GM12878 (cell line): Measurements from ENCODE around the gene RAD51B. TPM values are rescaled to one million over a fixed set of nuclear protein-coding genes. Genes with fewer than 3 reads are reported as not detected.

Source experiments
- ATAC-seq: fragments of 200-7000 bp; cut with Tn5 transposase; 3 replicates; pipeline ENCODE4 v1.9.1; 2020; ENCODE audit warnings: mild to moderate bottlenecking, moderate library complexity
- BruUV-seq: library from RNA; stranded (reverse); fragments of 400-500 nt; replicated peaks from 2 replicates; lab custom pipeline; 2021; lab: Mats Ljungman, UMichigan
- CTCF ChIA-PET: fragments of 300-600 bp; sonication (Branson Sonifier 250); formaldehyde crosslinking; extraction: SDS; loops from one replicate; lab custom pipeline; 2021; ENCODE audit warnings: inconsistent platforms; lab: Yijun Ruan, JAX
- POLR2A ChIA-PET: fragments of 350-600 bp; formaldehyde crosslinking; extraction: SDS; loops from one replicate; lab custom pipeline; 2021; ENCODE audit warnings: inconsistent platforms; lab: Charles Lee
- RAD21 ChIA-PET: fragments of 300-600 bp; sonication (Branson Sonifier 250); formaldehyde crosslinking; loops from one replicate; lab custom pipeline; 2023; ENCODE audit warnings: antibody characterized with exemption; ENCODE audit not compliant: unreplicated experiment; lab: Charles Lee
- SMC1A ChIA-PET: fragments of 300-600 bp; sonication (Branson Sonifier 250); formaldehyde crosslinking; loops from one replicate; lab custom pipeline; 2023; ENCODE audit not compliant: unreplicated experiment, uncharacterized antibody; lab: Charles Lee
- DNase-seq: peaks from one replicate; pipeline ENCODE4 v3.0.0-alpha.2; 2011; ENCODE audit warnings: low read depth, low spot score
- FAIRE-seq: peaks from 3 replicates; lab custom pipeline; 2011; peaks lifted over from hg19 to GRCh38; lab: Jason Lieb, UNC
- H2AFZ ChIP-seq: 2 replicates; pipeline ENCODE4 v1.6.0; 2011; ENCODE audit warnings: low read depth, low read length, control low read depth; ENCODE audit not compliant: control insufficient read depth
- H3K27ac ChIP-seq: 2 replicates; pipeline ENCODE4 v1.5.1; 2011; ENCODE audit warnings: control low read depth; ENCODE audit not compliant: control insufficient read depth, insufficient read depth
- H3K27me3 ChIP-seq, 2 experiments: replicated peaks in 1 of 2; 2 replicates each; pipeline versions ENCODE4 v1.6.0 to v1.6.1; 2011; ENCODE audit warnings: low read length in 1 of 2; ENCODE audit not compliant: control insufficient read depth in 2 of 2, insufficient read depth in 2 of 2
- H3K36me3 ChIP-seq, 2 experiments: 2 replicates each; pipeline ENCODE4 v1.5.1; 2011; ENCODE audit warnings: low read length in 1 of 2; ENCODE audit not compliant: control insufficient read depth in 2 of 2, insufficient read depth in 2 of 2
- H3K4me1 ChIP-seq: 2 replicates; pipeline ENCODE4 v1.6.1; 2011; ENCODE audit warnings: mild to moderate bottlenecking, low read length, moderate library complexity, mixed read lengths; ENCODE audit not compliant: control insufficient read depth, insufficient read depth
- H3K4me2 ChIP-seq: 2 replicates; pipeline ENCODE4 v1.6.0; 2011; ENCODE audit warnings: control low read depth; ENCODE audit not compliant: control insufficient read depth, insufficient read depth
- H3K4me3 ChIP-seq: fragments of 200-600 bp; sonication (generic); 2 replicates; pipeline ENCODE4 v1.5.1; 2016
- H3K79me2 ChIP-seq: 2 replicates; pipeline ENCODE4 v1.6.0; 2011; ENCODE audit warnings: low read length; ENCODE audit not compliant: control insufficient read depth, insufficient read depth
- H3K9ac ChIP-seq: 2 replicates; pipeline ENCODE4 v1.8.0; 2011; ENCODE audit warnings: low read length, control low read depth, mixed read lengths; ENCODE audit not compliant: control insufficient read depth, insufficient read depth
- H3K9me3 ChIP-seq: replicated peaks from 3 replicates; pipeline ENCODE4 v1.5.1; 2011; ENCODE audit warnings: mild to moderate bottlenecking, low read length; ENCODE audit not compliant: control insufficient read depth, insufficient read depth
- H4K20me1 ChIP-seq: 2 replicates; pipeline ENCODE4 v1.6.0; 2011; ENCODE audit not compliant: control insufficient read depth, insufficient read depth
- ATF7 ChIP-seq: fragments of 450-650 bp; IDR thresholded peaks from 2 replicates; pipeline ENCODE4 v1.6.1; 2016; ENCODE audit warnings: low read depth, mild to moderate bottlenecking
- CREM ChIP-seq: IDR thresholded peaks from 2 replicates; pipeline ENCODE4 v1.6.1; 2014; ENCODE audit warnings: antibody characterized with exemption, low read depth
- EED ChIP-seq: sonication (generic); IDR thresholded peaks from 2 replicates; pipeline ENCODE4 v1.6.1; 2016; ENCODE audit warnings: antibody characterized with exemption, low read depth
- IKZF2 ChIP-seq, 2 experiments: fragments of 450-650 bp; IDR thresholded peaks; 2 replicates each; pipeline ENCODE4 v1.6.1; 2017; ENCODE audit warnings: mild to moderate bottlenecking in 2 of 2, moderate library complexity in 2 of 2
- MEF2A ChIP-seq: IDR thresholded peaks from 2 replicates; pipeline ENCODE4 v1.6.1; 2011; ENCODE audit warnings: low read depth, mild to moderate bottlenecking, low read length, moderate library complexity; ENCODE audit not compliant: insufficient read depth
- NBN ChIP-seq: fragments of 450-650 bp; IDR thresholded peaks from 2 replicates; pipeline ENCODE4 v1.6.1; 2016
- STAT1 ChIP-seq: fragments of 450-650 bp; conservative IDR thresholded peaks from 2 replicates; pipeline ENCODE4 v1.6.1; 2014; ENCODE audit warnings: antibody characterized with exemption, mild to moderate bottlenecking
- ZNF207 ChIP-seq: fragments of 450-650 bp; IDR thresholded peaks from 2 replicates; pipeline ENCODE4 v1.6.1; 2014; ENCODE audit warnings: antibody characterized with exemption, mild to moderate bottlenecking, borderline replicate concordance
- ZZZ3 ChIP-seq: IDR thresholded peaks from 2 replicates; pipeline ENCODE4 v1.6.1; 2011; ENCODE audit warnings: low read depth; ENCODE audit not compliant: control insufficient read depth, insufficient read length
- WGBS: methylation state at CpG from one replicate; pipeline ENCODE4 v1.1.6; 2016; ENCODE audit warnings: low lambda C conversion rate; ENCODE audit not compliant: insufficient replicate concordance, insufficient coverage; ENCODE audit errors: missing lambda C conversion rate; 5-methylcytosine and 5-hydroxymethylcytosine counted together
- in situ Hi-C: fragments of 300-500 bp; cut with MboI; formaldehyde crosslinking; loops from 9 replicates; pipeline ENCODE4 v1.14.3; 2018; ENCODE audit warnings: mixed read lengths
- intact Hi-C: fragments of 100-400 bp; cut with micrococcal nuclease; formaldehyde crosslinking; loops from one replicate; pipeline ENCODE4 v1.14.2; 2022; ENCODE audit not compliant: unreplicated experiment
- polyA plus RNA-seq, 11 experiments: library from polyadenylated mRNA; depleted of rRNA in 4 of 11; unstranded in 6 of 11; stranded (reverse) in 5 of 11; fragments of >200 nt; fragmentation: Nextera tagmentation in 4 of 11; fragmentation: Illumina TruSeq in 1 of 11; extraction: Ambion mirVana in 4 of 11; extraction: Trizol in 1 of 11; gene quantifications; 1 replicate in 1 of 11; 2 replicates in 10 of 11; pipeline versions ENCODE4 v1.2.1 to v1.2.3, GENCODE V29; 2011 to 2016; ENCODE audit warnings: inconsistent platforms in 2 of 11, missing spikeins in 2 of 11, low read depth in 1 of 11
- total RNA-seq, 4 experiments: library from RNA; depleted of rRNA in 3 of 4; stranded (reverse); fragments of >200 nt in 3 of 4; fragmentation: Illumina TruSeq in 1 of 4; extraction: Trizol in 1 of 4; gene quantifications; 2 replicates each; pipeline versions ENCODE4 v1.2.1 to v1.2.3, GENCODE V29; 2013 to 2021
- TF ChIP-seq, protein P1 (sequence below): IDR thresholded peaks from 2 replicates; pipeline ENCODE4 v1.6.1; 2011; ENCODE audit warnings: low read depth, mild to moderate bottlenecking, low read length, moderate library complexity, borderline replicate concordance; ENCODE audit errors: extremely low read depth
- TF ChIP-seq, protein P2 (sequence below): fragments of 450-650 bp; IDR thresholded peaks from 2 replicates; pipeline ENCODE4 v1.6.1; 2017; ENCODE audit warnings: mild to moderate bottlenecking, moderate library complexity
- TF ChIP-seq, protein P3 (sequence below): fragments of 450-650 bp; IDR thresholded peaks from 2 replicates; pipeline ENCODE4 v1.6.1; 2018; ENCODE audit warnings: mild to moderate bottlenecking, low read depth, moderate library complexity; ENCODE audit not compliant: partially characterized antibody

The RAD51B gene
- total and polyA plus RNA-seq, 10 of the 15 experiments (the other 5 are each of a cell fraction or from before 2014, with no cell fraction given): 9.8 to 26.8 (median 21.3) TPM

DNA sequence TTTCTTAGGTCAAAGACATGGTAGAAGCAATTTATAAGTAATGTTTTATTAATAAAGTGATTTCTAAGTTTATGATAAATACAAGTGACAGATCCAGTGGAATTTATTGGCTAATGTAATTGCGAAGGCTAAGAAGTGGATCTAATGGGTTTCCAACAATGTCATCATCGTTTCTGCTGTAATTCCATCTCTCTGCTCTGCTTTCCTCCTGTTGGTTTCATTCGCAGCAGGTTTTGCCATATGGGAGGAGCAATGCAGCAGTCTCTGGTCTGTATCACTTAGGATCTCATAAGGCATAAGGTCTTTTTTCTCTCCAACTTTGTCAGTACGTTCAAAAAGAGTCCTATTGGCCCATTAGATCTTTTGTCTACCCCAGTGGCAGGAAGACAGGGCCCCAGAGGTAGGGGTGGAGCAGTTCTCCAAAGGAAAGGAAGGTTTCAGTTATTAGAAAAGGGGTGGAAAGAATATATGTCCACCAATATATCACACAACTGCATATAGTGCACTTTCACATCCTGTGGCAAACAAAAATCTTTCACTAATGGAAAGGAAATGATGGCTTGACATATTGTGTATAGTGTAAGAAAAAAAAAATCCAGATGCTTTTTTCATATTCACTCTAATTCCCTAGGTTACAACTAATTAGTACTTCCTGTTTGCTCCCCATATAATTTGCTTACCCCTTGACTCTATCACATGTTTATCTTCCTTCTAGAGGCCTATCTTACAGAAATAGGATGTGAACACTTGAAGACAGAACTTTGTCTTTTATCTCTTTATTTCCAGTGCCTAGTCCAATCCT, 522.0 kb downstream of the RAD51B start:
- ChIA-PET POLR2A (interaction anchor here (0.6 kb wide), 1 partner anchor 35 kb away, joined by 3 read pairs; no protein-coding TSS in a partner anchor), CTCF (interaction anchor here (0.8 to 1.0 kb wide), 2 partner anchors 13 to 22 kb away, joined by 3 read pairs; no protein-coding TSS in a partner anchor), SMC1A (interaction anchor here (0.6 to 1.3 kb wide), 8 partner anchors 13 to 72 kb away, joined by 3 to 6 read pairs (median 3); no protein-coding TSS in a partner anchor), RAD21 (no interaction called here)
- ATAC-seq: peak; percentile 87
- Histone ChIP-seq H3K4me1 (peaks cover 44% of the 10 kb centered on the region), H3K79me2 (no peaks in the 10 kb centered on the region), H3K4me3 (no peak overlapping the region), H2AFZ (no peak overlapping the region; the same call in 1 of the 2 replicates), H3K9me3 (peaks cover 4% of the 10 kb centered on the region; the same call in 1 of the 3 replicates), H3K4me2 (peak overlapping the region; percentile 67), H3K9ac (no peak overlapping the region), H3K27ac (peak overlapping the region; percentile 75), H4K20me1 (no peaks in the 10 kb centered on the region), H3K27me3 (no peaks in the 10 kb centered on the region), H3K36me3 (no peaks in the 10 kb centered on the region)
- in situ Hi-C loops (no loop called here), intact Hi-C loops (loop anchor here (1.0 to 2.0 kb wide), 2 partner anchors 13 to 59 kb away; no protein-coding TSS in a partner anchor)
- DNase-seq: peak; percentile 71
- WGBS: 74% methylated on average over 4 of the region's 4 CpGs
- peak; percentile 13 for FAIRE-seq
- TSS peak; percentile 60 for BruUV-seq
- TF ChIP-seq, protein P1, sequence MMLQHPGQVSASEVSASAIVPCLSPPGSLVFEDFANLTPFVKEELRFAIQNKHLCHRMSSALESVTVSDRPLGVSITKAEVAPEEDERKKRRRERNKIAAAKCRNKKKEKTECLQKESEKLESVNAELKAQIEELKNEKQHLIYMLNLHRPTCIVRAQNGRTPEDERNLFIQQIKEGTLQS: no peak
- TF ChIP-seq IKZF2 (IDR thresholded peaks at IDR 0.05) (peak; percentile 82 to 85), ATF7 (peak; percentile 47), NBN (no peak), STAT1 (no peak), MEF2A (0 out of 2 replicates have a peak, but pooled peaks have one; percentile 6), CREM (no peak), ZNF207 (no peak), ZZZ3 (no peak), EED (peak; percentile 81)
- TF ChIP-seq, protein P2, sequence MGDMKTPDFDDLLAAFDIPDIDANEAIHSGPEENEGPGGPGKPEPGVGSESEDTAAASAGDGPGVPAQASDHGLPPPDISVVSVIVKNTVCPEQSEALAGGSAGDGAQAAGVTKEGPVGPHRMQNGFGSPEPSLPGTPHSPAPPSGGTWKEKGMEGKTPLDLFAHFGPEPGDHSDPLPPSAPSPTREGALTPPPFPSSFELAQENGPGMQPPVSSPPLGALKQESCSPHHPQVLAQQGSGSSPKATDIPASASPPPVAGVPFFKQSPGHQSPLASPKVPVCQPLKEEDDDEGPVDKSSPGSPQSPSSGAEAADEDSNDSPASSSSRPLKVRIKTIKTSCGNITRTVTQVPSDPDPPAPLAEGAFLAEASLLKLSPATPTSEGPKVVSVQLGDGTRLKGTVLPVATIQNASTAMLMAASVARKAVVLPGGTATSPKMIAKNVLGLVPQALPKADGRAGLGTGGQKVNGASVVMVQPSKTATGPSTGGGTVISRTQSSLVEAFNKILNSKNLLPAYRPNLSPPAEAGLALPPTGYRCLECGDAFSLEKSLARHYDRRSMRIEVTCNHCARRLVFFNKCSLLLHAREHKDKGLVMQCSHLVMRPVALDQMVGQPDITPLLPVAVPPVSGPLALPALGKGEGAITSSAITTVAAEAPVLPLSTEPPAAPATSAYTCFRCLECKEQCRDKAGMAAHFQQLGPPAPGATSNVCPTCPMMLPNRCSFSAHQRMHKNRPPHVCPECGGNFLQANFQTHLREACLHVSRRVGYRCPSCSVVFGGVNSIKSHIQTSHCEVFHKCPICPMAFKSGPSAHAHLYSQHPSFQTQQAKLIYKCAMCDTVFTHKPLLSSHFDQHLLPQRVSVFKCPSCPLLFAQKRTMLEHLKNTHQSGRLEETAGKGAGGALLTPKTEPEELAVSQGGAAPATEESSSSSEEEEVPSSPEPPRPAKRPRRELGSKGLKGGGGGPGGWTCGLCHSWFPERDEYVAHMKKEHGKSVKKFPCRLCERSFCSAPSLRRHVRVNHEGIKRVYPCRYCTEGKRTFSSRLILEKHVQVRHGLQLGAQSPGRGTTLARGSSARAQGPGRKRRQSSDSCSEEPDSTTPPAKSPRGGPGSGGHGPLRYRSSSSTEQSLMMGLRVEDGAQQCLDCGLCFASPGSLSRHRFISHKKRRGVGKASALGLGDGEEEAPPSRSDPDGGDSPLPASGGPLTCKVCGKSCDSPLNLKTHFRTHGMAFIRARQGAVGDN: peak; percentile 89
- TF ChIP-seq, protein P3, sequence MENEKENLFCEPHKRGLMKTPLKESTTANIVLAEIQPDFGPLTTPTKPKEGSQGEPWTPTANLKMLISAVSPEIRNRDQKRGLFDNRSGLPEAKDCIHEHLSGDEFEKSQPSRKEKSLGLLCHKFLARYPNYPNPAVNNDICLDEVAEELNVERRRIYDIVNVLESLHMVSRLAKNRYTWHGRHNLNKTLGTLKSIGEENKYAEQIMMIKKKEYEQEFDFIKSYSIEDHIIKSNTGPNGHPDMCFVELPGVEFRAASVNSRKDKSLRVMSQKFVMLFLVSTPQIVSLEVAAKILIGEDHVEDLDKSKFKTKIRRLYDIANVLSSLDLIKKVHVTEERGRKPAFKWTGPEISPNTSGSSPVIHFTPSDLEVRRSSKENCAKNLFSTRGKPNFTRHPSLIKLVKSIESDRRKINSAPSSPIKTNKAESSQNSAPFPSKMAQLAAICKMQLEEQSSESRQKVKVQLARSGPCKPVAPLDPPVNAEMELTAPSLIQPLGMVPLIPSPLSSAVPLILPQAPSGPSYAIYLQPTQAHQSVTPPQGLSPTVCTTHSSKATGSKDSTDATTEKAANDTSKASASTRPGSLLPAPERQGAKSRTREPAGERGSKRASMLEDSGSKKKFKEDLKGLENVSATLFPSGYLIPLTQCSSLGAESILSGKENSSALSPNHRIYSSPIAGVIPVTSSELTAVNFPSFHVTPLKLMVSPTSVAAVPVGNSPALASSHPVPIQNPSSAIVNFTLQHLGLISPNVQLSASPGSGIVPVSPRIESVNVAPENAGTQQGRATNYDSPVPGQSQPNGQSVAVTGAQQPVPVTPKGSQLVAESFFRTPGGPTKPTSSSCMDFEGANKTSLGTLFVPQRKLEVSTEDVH: no peak
